GM11168 (cell line): ENCODE data around the gene MEGF11.

Experiments
- in situ Hi-C: fragments of 300-500 bp; cut with MboI; formaldehyde crosslinking; loops from one replicate; pipeline ENCODE4 v1.12.0; 2022; ENCODE audit warnings: low sequenced_read_pairs; ENCODE audit not compliant: unreplicated experiment

MEGF11 gene

GRCh38 chr15:66253418-66254088 is at the start of gene MEGF11:
Gene MEGF11, minus strand, starts transcription at chr15:66253750. Its CDS starts 125,347 bp downstream, at chr15:66128403.
- in situ Hi-C loops: no loop called here

GRCh38 chr15:66302489-66303278 is 49.1 kb upstream of the MEGF11 start:
- in situ Hi-C loops: no loop called here

- in situ Hi-C loops: no loop called here
Observed at GRCh38 chr15:66298803-66299251, 45.3 kb upstream of the MEGF11 start.

- in situ Hi-C loops: no loop called here
Observed at GRCh38 chr15:66296186-66296585, 42.6 kb upstream of the MEGF11 start.

- in situ Hi-C loops: no loop called here
Observed at GRCh38 chr15:66294932-66295235, 41.3 kb upstream of the MEGF11 start.

- in situ Hi-C loops: no loop called here
Observed at GRCh38 chr15:66294157-66294931, 40.8 kb upstream of the MEGF11 start.

- in situ Hi-C loops: no loop called here
Observed at GRCh38 chr15:66293419-66294156, 40.0 kb upstream of the MEGF11 start, which contains the start of gene DIS3L. Gene DIS3L, plus strand, starts transcription at chr15:66293568. Its CDS starts 29 bp downstream, at chr15:66293597.

- in situ Hi-C loops: no loop called here
Observed at GRCh38 chr15:66292571-66293418, 39.2 kb upstream of the MEGF11 start.

- in situ Hi-C loops: no loop called here
Observed at GRCh38 chr15:66291816-66292570, 38.4 kb upstream of the MEGF11 start.

- in situ Hi-C loops: no loop called here
Observed at GRCh38 chr15:66290518-66290917, 37.0 kb upstream of the MEGF11 start.

- in situ Hi-C loops: no loop called here
Observed at GRCh38 chr15:66290007-66290406, 36.5 kb upstream of the MEGF11 start.

GRCh38 chr15:66288551-66289185 is 35.1 kb upstream of the MEGF11 start:
- in situ Hi-C loops: no loop called here

- in situ Hi-C loops: no loop called here
Observed at GRCh38 chr15:66288093-66288492, 34.5 kb upstream of the MEGF11 start.

- in situ Hi-C loops: no loop called here
Observed at GRCh38 chr15:66287461-66288057, 34.0 kb upstream of the MEGF11 start.

GRCh38 chr15:66285533-66286280 is 32.2 kb upstream of the MEGF11 start:
- in situ Hi-C loops: no loop called here

GRCh38 chr15:66284271-66284670 is 30.7 kb upstream of the MEGF11 start:
- in situ Hi-C loops: no loop called here

- in situ Hi-C loops: no loop called here
Observed at GRCh38 chr15:66278671-66279070, 25.1 kb upstream of the MEGF11 start.
